K562 (cell line): ENCODE measurements around the gene TMEM127. TPM values are rescaled to one million over a fixed set of nuclear protein-coding genes. Genes with fewer than 3 reads are reported as not detected.

ENCODE experiments used
- ATAC-seq: fragments of 200-7000 bp; cut with Tn5 transposase; 3 replicates; pipeline ENCODE4 v1.9.1; 2020; ENCODE audit warnings: moderate library complexity
- BruUV-seq: library from RNA; stranded (reverse); fragments of 400-500 nt; replicated peaks from 2 replicates; lab custom pipeline; 2021; lab: Mats Ljungman, UMichigan
- CTCF ChIA-PET: fragments of 300-600 bp; formaldehyde crosslinking; extraction: SDS; loops from one replicate; lab custom pipeline; 2021; ENCODE audit warnings: low intra/inter-chr PET ratio; lab: Yijun Ruan, JAX
- POLR2A ChIA-PET: fragments of 300-600, 350-650 bp; sonication (Branson Sonifier 250); formaldehyde crosslinking; extraction: SDS; loops from one replicate; lab custom pipeline; 2021; ENCODE audit warnings: antibody characterized with exemption, inconsistent platforms; lab: Yijun Ruan, JAX
- DNase-seq, 4 experiments: peaks; one replicate each; pipeline versions ENCODE4 v3.0.0 to v3.0.0-alpha.2; 2011 to 2018; ENCODE audit warnings: low spot score in 3 of 4, mixed read lengths in 3 of 4; ENCODE audit errors: extremely low read depth in 1 of 4
- FAIRE-seq: peaks from 2 replicates; lab custom pipeline; 2011; peaks lifted over from hg19 to GRCh38; lab: Jason Lieb, UNC
- H2AFZ ChIP-seq: 2 replicates; pipeline ENCODE4 v1.6.0; 2011; ENCODE audit warnings: low read depth, low read length, control low read depth, inconsistent platforms
- H3K27ac ChIP-seq: fragments of 200-600 bp; 3 replicates; pipeline ENCODE4 v1.8.0; 2011; ENCODE audit warnings: low read depth, mild to moderate bottlenecking, control low read depth, inconsistent platforms, low read length, moderate library complexity, mixed read lengths; ENCODE audit errors: extremely low read depth
- H3K27me3 ChIP-seq, 2 experiments: fragments of 300-600 bp in 1 of 2; 2 replicates in 1 of 2; 3 replicates in 1 of 2; pipeline versions ENCODE4 v1.6.0 to v1.8.0; 2011; ENCODE audit warnings: inconsistent platforms in 2 of 2, low read length in 2 of 2, mild to moderate bottlenecking in 1 of 2, mixed read lengths in 1 of 2, moderate library complexity in 1 of 2; ENCODE audit not compliant: control insufficient read depth in 2 of 2, insufficient read depth in 2 of 2
- H3K36me3 ChIP-seq: fragments of 300-600 bp; 3 replicates; pipeline ENCODE4 v1.8.0; 2011; ENCODE audit warnings: mild to moderate bottlenecking, low read length, inconsistent platforms; ENCODE audit not compliant: control insufficient read depth, insufficient read depth
- H3K4me1 ChIP-seq, 2 experiments: fragments of 200-600 bp in 1 of 2; replicated peaks in 1 of 2; 2 replicates in 1 of 2; 3 replicates in 1 of 2; pipeline versions ENCODE4 v1.5.1 to v1.8.0; 2011; ENCODE audit warnings: inconsistent platforms in 2 of 2, low read length in 2 of 2, mild to moderate bottlenecking in 1 of 2, mixed read lengths in 1 of 2, moderate library complexity in 1 of 2; ENCODE audit not compliant: control insufficient read depth in 2 of 2, insufficient read depth in 2 of 2
- H3K4me2 ChIP-seq: 2 replicates; pipeline ENCODE4 v1.6.1; 2011; ENCODE audit warnings: low read length, control low read depth, inconsistent platforms, mixed read lengths; ENCODE audit not compliant: insufficient read depth
- H3K4me3 ChIP-seq: fragments of 200-600 bp; sonication (generic), shearing (Covaris generic); 2 replicates; pipeline ENCODE4 v1.5.1; 2016; ENCODE audit warnings: control low read depth, inconsistent platforms
- H3K79me2 ChIP-seq: fragments of 200-600 bp; 3 replicates; pipeline ENCODE4 v1.8.0; 2011; ENCODE audit warnings: low read length, inconsistent platforms; ENCODE audit not compliant: control insufficient read depth, insufficient read depth
- H3K9ac ChIP-seq, 2 experiments: 2 replicates each; pipeline versions ENCODE4 v1.6.0 to v1.6.1; 2011; ENCODE audit warnings: low read depth in 2 of 2, low read length in 2 of 2, control low read depth in 1 of 2, inconsistent platforms in 1 of 2, mild to moderate bottlenecking in 1 of 2, mixed read lengths in 1 of 2; ENCODE audit not compliant: insufficient read depth in 1 of 2
- H3K9me1 ChIP-seq: one replicate; pipeline ENCODE4 v1.6.0; 2011; ENCODE audit warnings: inconsistent platforms, mild to moderate bottlenecking, low read length, moderate library complexity; ENCODE audit not compliant: control insufficient read depth, insufficient read depth
- H3K9me3 ChIP-seq: replicated peaks from 2 replicates; pipeline ENCODE4 v1.5.1; 2011; ENCODE audit warnings: low read depth, low read length, inconsistent platforms; ENCODE audit not compliant: control insufficient read depth, insufficient read depth
- H4K20me1 ChIP-seq: replicated peaks from 2 replicates; pipeline ENCODE4 v1.6.1; 2011; ENCODE audit warnings: low read length, inconsistent platforms, mixed read lengths; ENCODE audit not compliant: control insufficient read depth, insufficient read depth
- HCFC1 ChIP-seq: IDR thresholded peaks from 2 replicates; pipeline ENCODE4 v1.6.1; 2012; ENCODE audit warnings: low read depth, low read length, improper control_type of control experiment
- JUND ChIP-seq, 2 experiments: IDR thresholded peaks; 2 replicates in 1 of 2; 3 replicates in 1 of 2; pipeline ENCODE4 v1.6.1; 2011; ENCODE audit warnings: borderline replicate concordance in 2 of 2, low read depth in 2 of 2, low read length in 2 of 2, improper control_type of control experiment in 1 of 2, missing biosample characterization in 1 of 2, missing genetic modification characterization in 1 of 2, missing genetic modification reagents in 1 of 2
- MED1 ChIP-seq: sonication (generic); formaldehyde crosslinking; IDR thresholded peaks from 2 replicates; pipeline ENCODE4 v1.8.1; 2023; ENCODE audit warnings: missing genetic modification reagents, borderline replicate concordance
- MTA1 ChIP-seq: fragments of 450-650 bp; IDR thresholded peaks from 2 replicates; pipeline ENCODE4 v1.6.1; 2017; ENCODE audit warnings: borderline replicate concordance
- OTX1 ChIP-seq: fragments of 450-650 bp; formaldehyde crosslinking; IDR thresholded peaks from 2 replicates; pipeline ENCODE4 v1.4.0; 2022; ENCODE audit warnings: mild to moderate bottlenecking
- POU5F1 ChIP-seq: fragments of 150-350 bp; IDR thresholded peaks from 2 replicates; pipeline ENCODE4 v1.6.1; 2014; ENCODE audit warnings: borderline replicate concordance, low read length, low read depth, mild to moderate bottlenecking; ENCODE audit not compliant: partially characterized antibody
- RBM22 ChIP-seq: fragments of 200-400 bp; formaldehyde crosslinking; IDR thresholded peaks from 2 replicates; pipeline ENCODE4 v1.6.1; 2018; ENCODE audit warnings: low read length, low read depth; ENCODE audit not compliant: poor library complexity, severe bottlenecking
- RCOR1 ChIP-seq, 2 experiments: IDR thresholded peaks; 2 replicates each; pipeline ENCODE4 v1.6.1; 2012; ENCODE audit warnings: low read depth in 2 of 2, low read length in 2 of 2, borderline replicate concordance in 1 of 2, improper control_type of control experiment in 1 of 2
- ZFP30 ChIP-seq: fragments of 250-450 bp; sonication (Bioruptor Pico); IDR thresholded peaks from 2 replicates; pipeline ENCODE4 v1.8.0; 2022; ENCODE audit warnings: moderate library complexity, mild to moderate bottlenecking, inconsistent platforms, borderline replicate concordance
- ZNF282 ChIP-seq: sonication (generic); formaldehyde crosslinking; IDR thresholded peaks from 2 replicates; pipeline ENCODE4 v1.8.1; 2023; ENCODE audit warnings: missing genetic modification reagents
- ZZZ3 ChIP-seq: fragments of 450-650 bp; IDR thresholded peaks from 2 replicates; pipeline ENCODE4 v1.6.1; 2016; ENCODE audit warnings: antibody characterized with exemption, mild to moderate bottlenecking, moderate library complexity
- WGBS: fragments of 100-300 bp; shearing (Covaris generic); methylation state at CpG from one replicate; pipeline ENCODE4 v1.1.6; 2016; ENCODE audit warnings: low coverage, mixed read lengths; ENCODE audit not compliant: insufficient coverage; ENCODE audit errors: missing lambda C conversion rate; 5-methylcytosine and 5-hydroxymethylcytosine counted together
- in situ Hi-C: fragments of 300-500 bp; cut with MboI; formaldehyde crosslinking; loops from 4 replicates; pipeline ENCODE4 v1.15.0; 2018; ENCODE audit warnings: inconsistent platforms, mixed read lengths
- intact Hi-C: fragments of 100-400 bp; cut with micrococcal nuclease; formaldehyde crosslinking; loops from 2 replicates; pipeline ENCODE4 v1.14.2; 2022
- polyA plus RNA-seq, 8 experiments: library from polyadenylated mRNA; depleted of rRNA in 4 of 8; stranded (reverse) in 5 of 8; unstranded in 3 of 8; fragments of >200 nt; fragmentation: Nextera tagmentation in 2 of 8; fragmentation: Illumina TruSeq in 1 of 8; extraction: Ambion mirVana in 2 of 8; extraction: Trizol in 1 of 8; gene quantifications; 2 replicates each; pipeline versions ENCODE4 v1.2.1 to v1.2.3, GENCODE V29; 2011 to 2014; ENCODE audit warnings: inconsistent platforms in 1 of 8, missing spikeins in 1 of 8
- total RNA-seq, 7 experiments: library from RNA; depleted of rRNA in 6 of 7; stranded (reverse); fragments of >200 nt in 6 of 7; fragmentation: Illumina TruSeq in 2 of 7; extraction: Trizol in 2 of 7; gene quantifications; 2 replicates each; pipeline versions ENCODE4 v1.2.1 to v1.2.3, GENCODE V29; 2011 to 2021; ENCODE audit warnings: low replicate concordance in 1 of 7
- TF ChIP-seq, protein P1 (sequence below): sonication (generic); formaldehyde crosslinking; IDR thresholded peaks from 2 replicates; pipeline ENCODE4 v1.8.1; 2023; ENCODE audit warnings: mild to moderate bottlenecking, missing genetic modification reagents
- TF ChIP-seq, protein P2 (sequence below): sonication (generic); formaldehyde crosslinking; IDR thresholded peaks from 2 replicates; pipeline ENCODE4 v1.8.0; 2022; ENCODE audit warnings: missing genetic modification reagents, mild to moderate bottlenecking, borderline replicate concordance
- TF ChIP-seq, protein P3 (sequence below): sonication (generic); formaldehyde crosslinking; IDR thresholded peaks from 2 replicates; pipeline ENCODE4 v1.8.0; 2023; ENCODE audit warnings: mild to moderate bottlenecking, missing genetic modification reagents

TMEM127 gene
- total and polyA plus RNA-seq, 9 of the 15 experiments (the other 6 are each of a cell fraction or from before 2014, with no cell fraction given): 1.7 to 20.0 (median 9.9) TPM

DNA sequence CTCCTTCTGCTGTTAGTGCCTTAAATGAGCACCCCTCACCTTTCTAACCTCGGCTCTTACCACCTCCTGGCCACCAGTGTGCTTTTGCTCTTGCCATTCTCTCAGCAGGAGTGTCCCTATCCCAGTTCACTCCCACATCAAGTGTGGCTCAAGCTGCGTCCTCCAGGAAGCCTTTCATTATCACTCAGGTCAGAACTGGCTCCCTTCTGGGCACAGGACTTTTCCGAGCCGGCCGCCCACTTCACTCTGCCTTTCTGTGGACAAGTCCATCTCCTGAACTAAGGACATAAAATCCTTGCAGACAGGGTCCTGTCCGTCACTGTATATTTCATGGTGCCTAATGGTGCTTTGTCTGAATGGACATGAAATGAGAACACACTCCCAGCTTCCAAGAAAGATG is 15.6 kb downstream of the TMEM127 start:
- CTCF ChIA-PET: no interaction called here
- Histone ChIP-seq H3K36me3 (peaks cover 38% of the 10 kb centered on the region; the same call in 2 of the 3 replicates), H3K79me2 (no peaks in the 10 kb centered on the region), H2AFZ (no peak overlapping the region), H3K4me2 (no peak overlapping the region), H3K27ac (no peak overlapping the region), H3K9ac (no peak overlapping the region), H3K4me3 (no peak overlapping the region), H3K4me1 (peaks cover 8 to 19% of the 10 kb centered on the region in 2 experiments; a peak in 4 of 5 replicates), H3K9me1 (no peaks in the 10 kb centered on the region), H4K20me1 (no peaks in the 10 kb centered on the region), H3K9me3 (no peaks in the 10 kb centered on the region), H3K27me3 (no peaks in the 10 kb centered on the region)
- in situ Hi-C loops (no loop called here), intact Hi-C loops (no loop called here)
- POLR2A ChIA-PET: interaction anchor here (0.6 to 1.9 kb wide), 4 partner anchors 11 to 102 kb away, joined by 3 to 6 read pairs (median 4); no protein-coding TSS in a partner anchor
- DNase-seq: no peak
- BruUV-seq: no TSS peak
- TF ChIP-seq JUND (IDR thresholded peaks at IDR 0.05; ENCODE audit: borderline replicate concordance, low read depth, low read length) (no peak), JUND (tag; IDR thresholded peaks at IDR 0.05; ENCODE audit: borderline replicate concordance, low read depth, low read length) (no peak), OTX1 (CRISPR knock-in tag) (no peak), POU5F1 (no peak), MED1 (CRISPR knock-in tag) (no peak), HCFC1 (no peak), ZFP30 (no peak), RBM22 (no peak), MTA1 (no peak), ZNF282 (no peak), ZZZ3 (no peak), RCOR1 (IDR thresholded peaks at IDR 0.05; ENCODE audit: borderline replicate concordance in 1 of 2, low read depth in 2 of 2, low read length in 2 of 2) (no peak)
- TF ChIP-seq, protein P1, sequence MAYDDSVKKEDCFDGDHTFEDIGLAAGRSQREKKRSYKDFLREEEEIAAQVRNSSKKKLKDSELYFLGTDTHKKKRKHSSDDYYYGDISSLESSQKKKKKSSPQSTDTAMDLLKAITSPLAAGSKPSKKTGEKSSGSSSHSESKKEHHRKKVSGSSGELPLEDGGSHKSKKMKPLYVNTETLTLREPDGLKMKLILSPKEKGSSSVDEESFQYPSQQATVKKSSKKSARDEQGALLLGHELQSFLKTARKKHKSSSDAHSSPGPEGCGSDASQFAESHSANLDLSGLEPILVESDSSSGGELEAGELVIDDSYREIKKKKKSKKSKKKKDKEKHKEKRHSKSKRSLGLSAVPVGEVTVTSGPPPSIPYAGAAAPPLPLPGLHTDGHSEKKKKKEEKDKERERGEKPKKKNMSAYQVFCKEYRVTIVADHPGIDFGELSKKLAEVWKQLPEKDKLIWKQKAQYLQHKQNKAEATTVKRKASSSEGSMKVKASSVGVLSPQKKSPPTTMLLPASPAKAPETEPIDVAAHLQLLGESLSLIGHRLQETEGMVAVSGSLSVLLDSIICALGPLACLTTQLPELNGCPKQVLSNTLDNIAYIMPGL: no peak
- TF ChIP-seq, protein P2, sequence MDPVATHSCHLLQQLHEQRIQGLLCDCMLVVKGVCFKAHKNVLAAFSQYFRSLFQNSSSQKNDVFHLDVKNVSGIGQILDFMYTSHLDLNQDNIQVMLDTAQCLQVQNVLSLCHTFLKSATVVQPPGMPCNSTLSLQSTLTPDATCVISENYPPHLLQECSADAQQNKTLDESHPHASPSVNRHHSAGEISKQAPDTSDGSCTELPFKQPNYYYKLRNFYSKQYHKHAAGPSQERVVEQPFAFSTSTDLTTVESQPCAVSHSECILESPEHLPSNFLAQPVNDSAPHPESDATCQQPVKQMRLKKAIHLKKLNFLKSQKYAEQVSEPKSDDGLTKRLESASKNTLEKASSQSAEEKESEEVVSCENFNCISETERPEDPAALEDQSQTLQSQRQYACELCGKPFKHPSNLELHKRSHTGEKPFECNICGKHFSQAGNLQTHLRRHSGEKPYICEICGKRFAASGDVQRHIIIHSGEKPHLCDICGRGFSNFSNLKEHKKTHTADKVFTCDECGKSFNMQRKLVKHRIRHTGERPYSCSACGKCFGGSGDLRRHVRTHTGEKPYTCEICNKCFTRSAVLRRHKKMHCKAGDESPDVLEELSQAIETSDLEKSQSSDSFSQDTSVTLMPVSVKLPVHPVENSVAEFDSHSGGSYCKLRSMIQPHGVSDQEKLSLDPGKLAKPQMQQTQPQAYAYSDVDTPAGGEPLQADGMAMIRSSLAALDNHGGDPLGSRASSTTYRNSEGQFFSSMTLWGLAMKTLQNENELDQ (CRISPR knock-in tag): no peak
- TF ChIP-seq, protein P3, sequence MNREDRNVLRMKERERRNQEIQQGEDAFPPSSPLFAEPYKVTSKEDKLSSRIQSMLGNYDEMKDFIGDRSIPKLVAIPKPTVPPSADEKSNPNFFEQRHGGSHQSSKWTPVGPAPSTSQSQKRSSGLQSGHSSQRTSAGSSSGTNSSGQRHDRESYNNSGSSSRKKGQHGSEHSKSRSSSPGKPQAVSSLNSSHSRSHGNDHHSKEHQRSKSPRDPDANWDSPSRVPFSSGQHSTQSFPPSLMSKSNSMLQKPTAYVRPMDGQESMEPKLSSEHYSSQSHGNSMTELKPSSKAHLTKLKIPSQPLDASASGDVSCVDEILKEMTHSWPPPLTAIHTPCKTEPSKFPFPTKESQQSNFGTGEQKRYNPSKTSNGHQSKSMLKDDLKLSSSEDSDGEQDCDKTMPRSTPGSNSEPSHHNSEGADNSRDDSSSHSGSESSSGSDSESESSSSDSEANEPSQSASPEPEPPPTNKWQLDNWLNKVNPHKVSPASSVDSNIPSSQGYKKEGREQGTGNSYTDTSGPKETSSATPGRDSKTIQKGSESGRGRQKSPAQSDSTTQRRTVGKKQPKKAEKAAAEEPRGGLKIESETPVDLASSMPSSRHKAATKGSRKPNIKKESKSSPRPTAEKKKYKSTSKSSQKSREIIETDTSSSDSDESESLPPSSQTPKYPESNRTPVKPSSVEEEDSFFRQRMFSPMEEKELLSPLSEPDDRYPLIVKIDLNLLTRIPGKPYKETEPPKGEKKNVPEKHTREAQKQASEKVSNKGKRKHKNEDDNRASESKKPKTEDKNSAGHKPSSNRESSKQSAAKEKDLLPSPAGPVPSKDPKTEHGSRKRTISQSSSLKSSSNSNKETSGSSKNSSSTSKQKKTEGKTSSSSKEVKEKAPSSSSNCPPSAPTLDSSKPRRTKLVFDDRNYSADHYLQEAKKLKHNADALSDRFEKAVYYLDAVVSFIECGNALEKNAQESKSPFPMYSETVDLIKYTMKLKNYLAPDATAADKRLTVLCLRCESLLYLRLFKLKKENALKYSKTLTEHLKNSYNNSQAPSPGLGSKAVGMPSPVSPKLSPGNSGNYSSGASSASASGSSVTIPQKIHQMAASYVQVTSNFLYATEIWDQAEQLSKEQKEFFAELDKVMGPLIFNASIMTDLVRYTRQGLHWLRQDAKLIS (CRISPR knock-in tag): no peak
- no peak for ATAC-seq
- WGBS: 60% methylated on average over 6 of the region's 6 CpGs
- FAIRE-seq: no peak
